Dendritic cell treated with granulocyte-macrophage colony-stimulating factor and Interleukin-4, amounts not matched to agents 40 ng/mL and 50 ng/mL, for 4 days (primary cell): ENCODE results near the gene MEGF11.

Source experiments
- H3K27ac Mint-ChIP-seq: one replicate; pipeline ENCODE4 v1.8.0; 2022; ENCODE audit warnings: mild to moderate bottlenecking, mixed read lengths
- H3K27me3 Mint-ChIP-seq: one replicate; pipeline ENCODE4 v1.8.0; 2022; ENCODE audit warnings: mild to moderate bottlenecking, mixed read lengths
- H3K36me3 Mint-ChIP-seq: one replicate; pipeline ENCODE4 v1.8.0; 2022; ENCODE audit warnings: low read depth, mixed read lengths
- H3K4me1 Mint-ChIP-seq: one replicate; pipeline ENCODE4 v1.8.0; 2022; ENCODE audit warnings: low read depth, mixed read lengths
- H3K4me3 Mint-ChIP-seq: one replicate; pipeline ENCODE4 v1.8.0; 2022; ENCODE audit warnings: mild to moderate bottlenecking, moderate library complexity, mixed read lengths
- H3K9me3 Mint-ChIP-seq: one replicate; pipeline ENCODE4 v1.8.0; 2022; ENCODE audit warnings: mixed read lengths
- intact Hi-C: fragments of 100-400 bp; cut with micrococcal nuclease; formaldehyde crosslinking; loops from one replicate; pipeline ENCODE4 v1.15.0; 2022

Gene MEGF11

DNA sequence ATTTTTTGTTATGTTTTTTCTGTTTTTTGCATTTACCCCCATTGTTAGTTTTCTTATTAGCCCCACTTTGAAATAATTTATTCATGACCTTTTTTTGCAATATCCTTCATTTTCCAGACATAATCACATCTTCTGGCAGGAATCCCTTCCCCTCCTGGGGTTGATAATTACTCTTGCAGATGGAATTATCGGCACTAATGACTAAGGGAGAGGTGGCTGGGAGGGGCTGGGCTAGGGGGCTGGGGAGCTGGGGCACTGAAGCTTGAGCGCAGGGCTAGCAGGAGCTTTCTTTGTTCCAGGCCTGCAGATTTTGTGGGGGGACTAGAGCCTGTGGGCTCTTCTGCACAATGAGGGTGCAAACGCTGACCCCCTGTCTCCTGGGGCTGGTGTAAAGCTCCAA, 306.5 kb downstream of the MEGF11 start:
- H3K27ac Mint-ChIP-seq = no peak overlapping the region
- no peaks in the 10 kb centered on the region for H3K4me1 Mint-ChIP-seq
- H3K9me3 Mint-ChIP-seq = no peaks in the 10 kb centered on the region
- H3K4me3 Mint-ChIP-seq = no peak overlapping the region
- H3K27me3 Mint-ChIP-seq = peaks cover 5% of the 10 kb centered on the region
- H3K36me3 Mint-ChIP-seq = no peaks in the 10 kb centered on the region
- intact Hi-C loops = no loop called here

DNA sequence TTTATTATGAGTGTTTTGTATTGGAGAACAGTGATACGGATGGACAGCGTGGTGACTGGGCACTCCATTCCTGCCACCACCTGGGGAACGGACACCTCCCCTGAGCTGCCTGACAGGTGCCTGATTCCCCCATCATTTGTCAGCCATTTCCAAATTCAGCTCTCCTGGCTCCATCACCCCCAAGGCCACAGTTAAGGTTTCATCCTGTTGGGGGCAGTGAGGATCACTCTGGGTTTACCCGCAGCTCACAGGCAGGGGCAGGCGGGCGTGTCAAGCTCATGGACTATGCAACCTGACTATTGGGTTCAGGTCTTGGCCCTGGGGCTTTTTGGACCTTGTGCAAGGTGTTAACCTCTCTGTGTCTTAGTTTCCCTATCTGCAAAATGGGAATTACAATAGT, 307.9 kb downstream of the MEGF11 start:
- Mint-ChIP-seq H3K36me3 (no peaks in the 10 kb centered on the region), H3K4me1 (no peaks in the 10 kb centered on the region), H3K27me3 (peaks cover 4% of the 10 kb centered on the region), H3K4me3 (no peak overlapping the region), H3K9me3 (no peaks in the 10 kb centered on the region), H3K27ac (no peak overlapping the region)
- intact Hi-C loops = no loop called here

DNA sequence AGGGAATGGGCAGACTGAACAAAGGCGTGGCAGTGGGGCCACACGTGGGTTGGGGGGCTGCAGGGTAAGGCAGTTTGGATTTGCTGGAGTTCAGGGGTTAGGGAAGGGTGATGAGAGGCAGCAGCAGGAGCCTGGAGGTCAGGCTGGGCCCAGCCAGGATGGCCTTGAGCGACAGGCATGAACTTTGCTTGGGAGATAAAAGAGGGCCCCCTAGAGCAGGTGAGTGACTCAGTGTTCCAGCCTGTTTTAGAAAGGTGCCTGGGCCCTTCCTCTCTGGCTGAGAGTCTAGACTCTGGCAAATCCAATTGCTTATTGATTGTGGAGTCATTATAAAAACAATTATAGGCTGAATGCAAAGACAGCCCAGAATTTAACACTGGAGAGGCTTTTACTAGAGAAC, 309.1 kb downstream of the MEGF11 start:
- H3K4me3 Mint-ChIP-seq = no peak overlapping the region
- no peak overlapping the region for H3K27ac Mint-ChIP-seq
- no peaks in the 10 kb centered on the region for H3K36me3 Mint-ChIP-seq
- H3K27me3 Mint-ChIP-seq = peaks cover 4% of the 10 kb centered on the region
- no peaks in the 10 kb centered on the region for H3K9me3 Mint-ChIP-seq
- intact Hi-C loops = no loop called here
- no peaks in the 10 kb centered on the region for H3K4me1 Mint-ChIP-seq

DNA sequence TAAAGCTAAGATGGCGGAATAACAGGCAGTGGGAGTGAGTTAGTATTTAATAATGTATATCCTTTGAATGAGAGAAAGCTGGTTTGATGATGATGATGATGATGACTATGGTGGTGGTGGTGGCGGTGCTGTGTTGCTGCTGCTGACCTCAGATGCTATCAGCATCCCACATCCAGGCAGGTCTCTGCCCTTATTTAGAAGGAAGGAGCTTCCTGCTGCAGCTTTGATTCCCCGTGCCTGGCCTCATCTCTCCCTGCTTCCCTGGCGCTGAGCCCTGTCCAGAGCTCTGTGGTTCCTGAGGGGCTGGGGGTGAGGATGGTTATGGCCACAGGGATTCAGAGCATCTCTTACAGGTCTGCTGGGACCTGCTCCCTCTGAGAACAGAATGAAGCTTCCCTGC, 311.1 kb downstream of the MEGF11 start:
- Mint-ChIP-seq H3K9me3 (no peaks in the 10 kb centered on the region), H3K4me1 (no peaks in the 10 kb centered on the region), H3K36me3 (no peaks in the 10 kb centered on the region), H3K4me3 (no peak overlapping the region), H3K27ac (no peak overlapping the region), H3K27me3 (peaks cover 4% of the 10 kb centered on the region)
- intact Hi-C loops = no loop called here

DNA sequence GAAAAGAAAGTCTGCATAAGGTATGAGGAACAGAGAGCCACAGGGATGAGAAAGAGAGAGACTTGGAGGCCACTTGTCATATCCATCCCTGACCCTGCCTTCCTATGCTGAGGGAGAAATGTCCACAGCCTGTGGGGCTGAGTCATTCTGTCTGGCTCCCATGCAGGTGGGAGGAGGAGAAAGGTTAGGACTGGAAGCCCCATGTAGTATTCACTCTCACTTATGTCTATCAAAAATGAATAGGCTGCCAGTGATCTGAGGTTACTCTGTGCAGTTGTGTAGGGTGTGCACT, 313.0 kb downstream of the MEGF11 start:
- H3K9me3 Mint-ChIP-seq = no peaks in the 10 kb centered on the region
- no peaks in the 10 kb centered on the region for H3K4me1 Mint-ChIP-seq
- intact Hi-C loops = no loop called here
- no peak overlapping the region for H3K4me3 Mint-ChIP-seq
- H3K36me3 Mint-ChIP-seq = no peaks in the 10 kb centered on the region
- H3K27me3 Mint-ChIP-seq = peaks cover 3% of the 10 kb centered on the region
- H3K27ac Mint-ChIP-seq = no peak overlapping the region

DNA sequence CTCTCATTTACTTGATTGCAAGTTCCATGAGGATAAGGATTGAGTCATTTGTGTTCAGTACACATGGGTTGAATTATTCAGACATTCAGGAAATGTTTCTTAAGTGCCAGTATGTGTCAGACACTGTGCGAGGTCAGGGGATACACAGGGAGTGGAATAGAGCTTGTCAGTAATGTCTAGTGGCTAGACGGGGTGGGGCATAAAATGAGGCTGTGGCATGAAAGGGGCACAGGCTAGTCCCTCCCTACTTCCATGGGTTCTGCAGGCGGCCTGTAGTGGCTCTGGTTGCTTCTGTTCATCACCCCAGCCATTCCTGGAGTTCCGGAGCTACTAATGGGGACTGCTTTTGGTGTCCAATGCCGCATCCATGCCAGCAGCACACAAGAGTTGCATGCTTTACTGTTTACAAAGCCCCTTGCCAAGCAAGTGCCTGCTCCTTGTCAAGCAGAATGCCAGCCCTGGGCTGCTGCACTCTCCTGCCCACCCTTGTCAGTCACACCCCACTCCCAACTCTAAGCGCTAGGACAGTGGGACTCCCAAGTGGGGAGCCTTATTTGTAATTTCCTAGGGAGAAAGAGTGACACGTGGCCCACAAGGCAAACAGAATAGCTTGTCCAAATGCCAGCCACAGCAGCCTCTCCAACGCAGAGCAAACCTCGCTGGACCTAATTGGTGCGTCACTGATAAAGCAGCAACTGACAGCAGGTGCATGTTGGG, 313.5 kb downstream of the MEGF11 start:
- Mint-ChIP-seq H3K27ac (no peak overlapping the region), H3K4me3 (no peak overlapping the region)

DNA sequence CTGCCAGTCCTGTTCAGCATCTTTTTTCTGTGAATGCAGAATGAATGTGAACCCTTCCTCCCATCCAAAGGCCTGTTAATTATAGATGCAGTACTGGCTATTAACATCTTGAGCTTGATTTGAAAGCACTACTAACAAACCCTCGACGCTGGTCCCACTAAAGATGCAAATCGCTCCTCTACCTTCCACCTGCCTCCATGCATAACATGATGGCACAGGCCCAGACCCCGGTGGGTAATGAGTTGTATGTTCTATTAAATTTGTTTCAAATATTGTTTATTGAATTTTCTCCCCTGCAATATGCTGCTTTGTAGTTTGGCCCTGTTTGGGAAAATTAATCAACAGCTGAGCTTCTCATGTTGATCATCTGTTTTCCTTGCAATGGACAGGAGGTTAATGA, 314.9 kb downstream of the MEGF11 start:
- Mint-ChIP-seq H3K27ac (no peak overlapping the region), H3K27me3 (peaks cover 3% of the 10 kb centered on the region), H3K9me3 (no peaks in the 10 kb centered on the region), H3K36me3 (no peaks in the 10 kb centered on the region), H3K4me1 (no peaks in the 10 kb centered on the region), H3K4me3 (no peak overlapping the region)
- intact Hi-C loops = no loop called here

More for the DNA sequence above, 313.5 kb downstream of the MEGF11 start:
- Mint-ChIP-seq H3K36me3 (no peaks in the 10 kb centered on the region), H3K27me3 (peaks cover 3% of the 10 kb centered on the region), H3K4me1 (no peaks in the 10 kb centered on the region), H3K9me3 (no peaks in the 10 kb centered on the region)
- intact Hi-C loops = no loop called here

DNA sequence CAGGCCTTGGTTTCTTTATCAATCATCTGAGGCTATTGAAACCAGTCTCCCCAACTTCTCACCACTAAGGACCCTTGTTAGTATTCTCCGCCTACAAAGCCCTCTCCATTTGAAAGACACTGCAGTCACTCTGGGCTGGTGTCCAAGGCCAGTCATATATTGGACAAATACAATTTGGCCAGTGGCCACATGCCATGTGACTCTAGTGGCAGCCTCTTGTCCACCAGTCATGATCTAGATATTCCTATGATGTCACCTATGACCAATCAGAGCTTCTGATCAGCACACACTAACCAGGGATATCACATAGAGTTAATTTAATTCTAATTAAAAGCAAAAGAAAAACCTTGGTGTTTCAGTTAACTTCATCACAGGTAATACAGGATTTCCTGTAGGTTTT, 316.1 kb downstream of the MEGF11 start:
- Mint-ChIP-seq H3K4me3 (no peak overlapping the region), H3K27ac (no peak overlapping the region), H3K27me3 (peaks cover 3% of the 10 kb centered on the region), H3K36me3 (no peaks in the 10 kb centered on the region), H3K4me1 (no peaks in the 10 kb centered on the region), H3K9me3 (no peaks in the 10 kb centered on the region)
- intact Hi-C loops = no loop called here

DNA sequence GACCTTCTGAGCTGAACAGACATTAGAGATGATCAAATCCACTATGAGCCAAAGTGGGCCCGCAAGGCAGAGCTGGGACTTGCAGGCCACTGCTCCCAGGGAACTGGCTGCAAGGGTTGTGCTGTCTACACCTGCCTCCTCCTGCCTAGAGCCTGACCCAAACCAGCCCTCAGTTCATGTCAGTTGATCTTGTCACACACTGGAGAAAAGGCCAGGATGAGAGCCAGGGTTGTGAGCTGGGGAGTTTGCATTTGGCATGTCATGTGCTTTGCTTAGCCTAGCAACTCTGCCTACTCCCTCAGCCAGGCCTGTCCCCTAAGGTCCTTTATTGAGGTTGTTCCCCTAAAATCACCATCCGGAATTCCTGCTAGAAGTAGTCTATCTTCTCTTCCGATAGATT, 316.5 kb downstream of the MEGF11 start:
- no peak overlapping the region for H3K4me3 Mint-ChIP-seq
- intact Hi-C loops = no loop called here
- no peaks in the 10 kb centered on the region for H3K27me3 Mint-ChIP-seq
- H3K9me3 Mint-ChIP-seq = no peaks in the 10 kb centered on the region
- no peak overlapping the region for H3K27ac Mint-ChIP-seq
- no peaks in the 10 kb centered on the region for H3K4me1 Mint-ChIP-seq
- H3K36me3 Mint-ChIP-seq = no peaks in the 10 kb centered on the region

DNA sequence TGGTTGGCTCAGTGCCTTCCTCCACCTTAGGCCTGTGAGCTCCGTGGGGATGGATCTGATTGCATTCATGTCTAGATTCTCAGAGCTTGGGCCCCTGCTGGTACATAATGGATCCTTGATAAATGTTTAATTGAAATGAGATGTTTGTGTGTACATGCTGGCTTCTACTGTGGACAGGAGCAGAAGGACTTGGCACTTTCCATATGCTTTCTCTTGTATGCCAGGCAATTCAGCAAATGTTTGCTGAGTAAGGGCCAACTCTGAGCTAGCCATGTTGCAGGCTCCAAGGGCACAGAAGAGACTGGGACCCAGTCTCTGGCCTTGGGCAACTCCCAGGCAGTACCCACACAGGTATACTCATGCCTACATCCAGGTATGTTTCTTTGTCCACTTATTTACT, 317.3 kb downstream of the MEGF11 start:
- intact Hi-C loops = no loop called here
- Mint-ChIP-seq H3K27ac (no peak overlapping the region), H3K4me1 (no peaks in the 10 kb centered on the region), H3K4me3 (no peak overlapping the region), H3K27me3 (no peaks in the 10 kb centered on the region), H3K36me3 (no peaks in the 10 kb centered on the region), H3K9me3 (no peaks in the 10 kb centered on the region)

DNA sequence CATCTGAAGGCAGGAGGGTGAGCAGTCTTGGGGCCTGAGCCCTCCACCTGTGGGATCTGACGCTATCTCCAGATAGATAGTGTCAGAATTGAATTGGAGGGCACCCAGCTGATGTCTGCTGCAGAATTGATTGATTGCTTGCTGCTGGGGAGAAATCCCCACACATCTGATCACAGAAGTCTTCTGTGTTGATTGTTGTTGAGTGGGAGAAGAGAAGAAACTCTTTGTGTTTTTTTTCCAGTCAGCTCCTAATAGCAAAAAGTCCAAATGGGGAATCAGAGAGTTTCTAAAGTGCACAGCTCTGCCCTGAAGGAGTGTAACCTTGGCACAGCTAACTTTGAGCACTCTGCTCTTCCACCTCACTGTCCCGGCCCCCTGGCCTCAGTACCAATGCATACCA, 318.2 kb downstream of the MEGF11 start:
- Mint-ChIP-seq H3K4me3 (no peak overlapping the region), H3K27me3 (no peaks in the 10 kb centered on the region), H3K9me3 (no peaks in the 10 kb centered on the region), H3K36me3 (no peaks in the 10 kb centered on the region), H3K27ac (no peak overlapping the region), H3K4me1 (no peaks in the 10 kb centered on the region)
- intact Hi-C loops = no loop called here

DNA sequence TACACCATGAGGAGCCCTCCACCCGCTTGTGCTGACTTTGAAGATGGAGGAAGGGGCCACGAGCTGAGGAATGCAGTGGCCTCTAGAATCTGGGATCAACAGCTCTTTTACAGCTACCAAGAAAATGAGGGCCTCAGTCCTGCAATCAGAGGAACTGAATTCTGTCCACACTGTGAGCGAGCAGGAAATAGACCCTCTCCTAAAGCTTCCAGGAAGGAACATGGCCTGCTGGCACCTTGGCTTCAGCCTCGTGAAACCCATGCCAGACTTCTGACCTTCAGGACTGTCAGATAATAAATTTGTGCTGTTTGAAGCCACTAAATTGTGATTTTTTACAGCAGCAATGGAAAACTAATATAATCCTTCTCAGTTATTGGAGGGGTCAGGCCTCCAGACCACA, 322.3 kb downstream of the MEGF11 start:
- H3K27ac Mint-ChIP-seq = no peak overlapping the region

DNA sequence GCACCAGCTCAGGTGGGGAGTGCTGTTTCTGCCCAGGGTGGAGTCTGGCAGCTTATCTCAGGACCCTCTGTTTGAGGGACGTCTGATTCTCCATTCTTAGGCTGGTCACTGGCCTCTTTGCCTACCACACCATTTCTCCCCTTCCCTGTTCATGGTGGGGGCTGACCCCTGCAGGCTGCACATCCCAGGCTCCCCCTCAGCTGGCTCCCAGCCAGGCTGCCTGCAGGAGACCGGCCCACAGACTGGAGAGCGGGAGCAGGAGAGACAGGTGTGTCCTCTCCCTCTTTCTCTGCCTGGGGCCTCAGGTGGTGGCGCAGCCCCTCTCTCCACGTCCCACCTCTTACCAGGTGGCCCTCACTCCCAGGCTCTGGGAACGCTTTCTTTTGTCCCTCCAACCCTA, 323.4 kb downstream of the MEGF11 start:
- no peaks in the 10 kb centered on the region for H3K36me3 Mint-ChIP-seq
- intact Hi-C loops = no loop called here
- no peaks in the 10 kb centered on the region for H3K4me1 Mint-ChIP-seq
- no peak overlapping the region for H3K27ac Mint-ChIP-seq
- H3K9me3 Mint-ChIP-seq = no peaks in the 10 kb centered on the region
- H3K4me3 Mint-ChIP-seq = no peak overlapping the region
- H3K27me3 Mint-ChIP-seq = no peaks in the 10 kb centered on the region

More for the DNA sequence above, 322.3 kb downstream of the MEGF11 start:
- Mint-ChIP-seq H3K36me3 (no peaks in the 10 kb centered on the region), H3K4me1 (no peaks in the 10 kb centered on the region), H3K4me3 (no peak overlapping the region), H3K27me3 (no peaks in the 10 kb centered on the region), H3K9me3 (no peaks in the 10 kb centered on the region)
- intact Hi-C loops = no loop called here

DNA sequence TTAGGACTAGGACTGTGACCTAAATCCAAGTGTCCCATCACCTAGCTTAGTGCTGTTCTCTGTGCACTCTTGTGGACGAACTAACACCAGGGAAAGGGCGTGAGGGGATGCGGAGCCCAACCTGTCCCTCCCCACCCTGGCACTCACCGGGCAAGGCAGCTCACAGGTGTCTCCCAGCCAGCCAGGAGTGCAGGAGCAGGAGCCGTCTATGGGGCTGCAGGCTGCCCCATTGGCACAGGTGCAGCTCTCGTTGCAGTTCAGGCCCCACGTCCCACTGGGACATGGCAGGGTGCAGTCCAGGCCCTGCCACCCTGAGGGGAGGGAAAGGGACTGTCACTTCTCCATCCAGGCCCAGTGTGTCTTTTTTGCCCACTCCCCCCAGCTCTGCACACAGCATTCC, 324.0 kb downstream of the MEGF11 start:
- Mint-ChIP-seq H3K36me3 (no peaks in the 10 kb centered on the region), H3K27me3 (no peaks in the 10 kb centered on the region), H3K9me3 (no peaks in the 10 kb centered on the region), H3K4me1 (no peaks in the 10 kb centered on the region), H3K27ac (no peak overlapping the region), H3K4me3 (no peak overlapping the region)
- intact Hi-C loops = no loop called here

DNA sequence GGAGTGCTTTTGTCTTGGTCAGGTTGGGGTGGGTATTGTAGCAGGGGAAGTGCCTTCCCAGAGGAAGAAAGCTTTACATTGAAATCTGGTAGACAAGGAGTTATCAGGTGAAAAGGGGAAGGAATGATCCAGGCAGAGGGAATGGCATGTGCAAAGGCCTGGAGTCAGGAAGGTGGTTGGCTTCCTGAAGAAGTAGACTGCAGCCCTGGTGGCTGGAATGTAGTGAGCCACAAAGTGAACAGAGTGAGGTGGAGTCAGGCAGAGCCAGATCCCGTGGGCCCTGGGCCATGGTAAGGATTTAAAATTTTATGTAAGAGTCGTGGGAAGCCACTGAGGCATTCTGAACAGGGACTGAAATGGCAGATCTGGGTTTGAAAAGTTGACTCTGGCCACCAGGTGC, 326.0 kb downstream of the MEGF11 start:
- no peaks in the 10 kb centered on the region for H3K27me3 Mint-ChIP-seq
- intact Hi-C loops = no loop called here
- no peak overlapping the region for H3K27ac Mint-ChIP-seq
- no peaks in the 10 kb centered on the region for H3K36me3 Mint-ChIP-seq
- no peak overlapping the region for H3K4me3 Mint-ChIP-seq
- H3K9me3 Mint-ChIP-seq = no peaks in the 10 kb centered on the region
- H3K4me1 Mint-ChIP-seq = no peaks in the 10 kb centered on the region
